ENCODE measurements around the gene RAD51C.

- TF ChIP-seq CTCF (IDR thresholded peaks at IDR 0.05; ENCODE audit: insufficient read depth, low read depth, low read length) (no peak), EZH2 (IDR thresholded peaks at IDR 0.05; ENCODE audit: insufficient read depth, low read length) (no peak)
Measured at GRCh38 chr17:58747674-58748073, 55.3 kb downstream of the RAD51C start.
